GM12864 (cell line): ENCODE results near the gene CDKL2.

Source experiments
- DNase-seq: peaks from one replicate; pipeline ENCODE4 v3.0.0-alpha.2; 2011; ENCODE audit warnings: low read depth
- H3K4me3 ChIP-seq: 2 replicates; pipeline ENCODE4 v1.5.1; 2011; ENCODE audit warnings: mild to moderate bottlenecking, low read depth, low read length, control low read depth
- TF ChIP-seq, protein P1 (sequence below): IDR thresholded peaks from 2 replicates; pipeline ENCODE4 v1.5.1; 2011; ENCODE audit warnings: low read depth, mild to moderate bottlenecking, moderate library complexity, low read length, control low read depth, inconsistent platforms; ENCODE audit errors: missing control alignments

CDKL2 gene

DNA sequence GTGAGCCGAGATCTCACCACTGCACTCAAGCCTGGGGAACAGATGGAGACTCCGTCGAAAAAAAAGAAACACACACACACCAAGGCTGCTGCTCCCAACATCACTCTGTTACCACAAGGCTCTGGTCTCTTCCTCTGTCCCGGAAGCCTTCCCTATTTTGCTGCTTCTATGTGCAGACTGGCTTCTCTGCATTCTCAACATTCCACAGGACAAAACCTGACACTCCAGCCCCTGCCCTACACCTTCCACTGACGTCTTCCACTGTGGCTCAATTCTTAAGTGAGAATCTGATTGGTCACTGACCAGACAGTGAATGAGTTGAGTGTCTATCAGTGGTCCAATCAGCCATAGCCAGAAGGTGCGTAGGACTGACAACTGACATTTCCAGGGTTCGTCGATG, 68.5 kb downstream of the CDKL2 start:
- H3K4me3 ChIP-seq: no peak overlapping the region
- no peak for DNase-seq
- TF ChIP-seq, protein P1, sequence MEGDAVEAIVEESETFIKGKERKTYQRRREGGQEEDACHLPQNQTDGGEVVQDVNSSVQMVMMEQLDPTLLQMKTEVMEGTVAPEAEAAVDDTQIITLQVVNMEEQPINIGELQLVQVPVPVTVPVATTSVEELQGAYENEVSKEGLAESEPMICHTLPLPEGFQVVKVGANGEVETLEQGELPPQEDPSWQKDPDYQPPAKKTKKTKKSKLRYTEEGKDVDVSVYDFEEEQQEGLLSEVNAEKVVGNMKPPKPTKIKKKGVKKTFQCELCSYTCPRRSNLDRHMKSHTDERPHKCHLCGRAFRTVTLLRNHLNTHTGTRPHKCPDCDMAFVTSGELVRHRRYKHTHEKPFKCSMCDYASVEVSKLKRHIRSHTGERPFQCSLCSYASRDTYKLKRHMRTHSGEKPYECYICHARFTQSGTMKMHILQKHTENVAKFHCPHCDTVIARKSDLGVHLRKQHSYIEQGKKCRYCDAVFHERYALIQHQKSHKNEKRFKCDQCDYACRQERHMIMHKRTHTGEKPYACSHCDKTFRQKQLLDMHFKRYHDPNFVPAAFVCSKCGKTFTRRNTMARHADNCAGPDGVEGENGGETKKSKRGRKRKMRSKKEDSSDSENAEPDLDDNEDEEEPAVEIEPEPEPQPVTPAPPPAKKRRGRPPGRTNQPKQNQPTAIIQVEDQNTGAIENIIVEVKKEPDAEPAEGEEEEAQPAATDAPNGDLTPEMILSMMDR: no peak

DNA sequence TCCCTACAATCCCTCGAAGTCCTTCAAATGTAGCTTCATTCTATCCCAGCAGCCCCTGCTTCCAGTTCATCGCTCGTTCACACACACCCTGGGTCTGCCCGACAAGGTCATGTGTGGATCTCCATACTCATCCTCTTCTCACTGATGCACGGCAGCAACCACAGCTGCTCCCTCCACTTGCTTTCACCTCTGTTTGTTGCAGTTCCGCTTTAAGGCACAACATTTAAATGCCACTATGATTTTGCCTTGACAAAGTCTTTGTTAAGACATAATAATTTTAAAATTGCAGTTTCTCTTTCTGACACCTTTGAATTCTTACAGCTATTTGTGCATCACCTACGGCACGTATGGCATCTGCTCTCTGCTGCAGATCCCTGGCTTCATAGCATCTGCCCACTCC, 72.6 kb downstream of the CDKL2 start:
- no peak overlapping the region for H3K4me3 ChIP-seq
- no peak for DNase-seq
- TF ChIP-seq, protein P1: no peak

DNA sequence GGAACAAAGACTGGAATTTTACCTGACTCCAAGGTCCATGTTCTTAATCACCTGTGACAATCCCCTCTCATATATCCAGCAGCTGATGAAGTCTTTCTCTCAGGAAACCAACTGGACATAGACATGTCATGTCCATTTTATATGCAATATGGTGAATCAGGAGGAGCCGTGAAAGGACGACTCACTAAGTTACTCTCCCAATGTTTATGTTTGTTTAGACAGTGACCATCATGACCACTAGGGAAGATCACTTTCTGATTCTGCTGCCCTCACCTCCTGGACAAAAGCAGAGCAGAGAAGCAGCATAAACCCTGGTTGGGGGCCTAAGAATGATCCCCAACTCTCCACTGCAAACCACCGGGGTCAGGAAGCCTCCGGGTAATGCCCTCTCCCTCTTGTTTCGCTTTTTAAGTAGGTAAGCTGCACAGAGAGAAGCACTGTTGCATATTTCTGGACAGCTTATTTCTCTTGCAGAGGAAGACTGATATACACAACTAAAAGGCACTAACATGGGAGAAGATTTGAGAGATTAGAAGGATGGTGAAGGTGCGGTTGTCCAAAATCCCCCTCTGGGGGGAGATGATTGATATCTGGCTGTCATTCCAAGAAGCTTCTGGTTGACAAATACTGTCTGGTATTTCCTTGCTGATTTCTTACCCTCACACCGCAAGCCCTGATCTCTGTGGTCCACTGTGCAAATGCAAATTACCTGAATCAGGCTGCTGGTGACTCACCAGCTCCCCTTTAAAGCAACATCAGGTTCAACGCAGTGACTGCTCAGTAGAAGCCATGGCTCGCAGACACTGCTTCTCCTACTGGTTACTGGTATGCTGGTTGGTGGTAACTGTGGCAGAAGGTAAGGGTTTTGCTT, 74.8 kb downstream of the CDKL2 start, which contains the start of gene ODAPH:
ODAPH (plus strand) TSS at position 773 of the 871 bp plus-strand sequence; CDS start at position 790, 17 bp downstream.
- TF ChIP-seq, protein P1: no peak
- DNase-seq: peak; percentile 49
- no peak within 1 kb of the TSS; the same call in 1 of the 2 replicates for H3K4me3 ChIP-seq

DNA sequence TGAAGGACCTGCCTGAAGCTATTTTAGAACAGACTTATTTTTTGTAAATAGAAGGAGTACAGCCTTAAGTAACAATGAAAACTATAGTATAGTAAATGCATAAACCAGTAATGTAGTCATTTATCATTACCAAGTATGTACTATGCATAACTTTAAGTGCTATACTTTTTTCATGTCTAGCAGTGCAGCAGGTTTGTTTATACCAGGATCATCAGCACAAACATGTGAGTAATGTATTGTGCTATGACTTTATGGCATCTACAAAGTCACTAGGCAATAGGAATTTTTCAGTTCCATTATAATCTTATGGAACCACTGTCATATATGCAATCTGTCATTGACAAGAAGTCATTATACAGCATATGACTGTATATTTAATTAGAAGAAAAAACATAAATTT, 77.9 kb downstream of the CDKL2 start:
- no peak for DNase-seq
- TF ChIP-seq, protein P1: no peak
- H3K4me3 ChIP-seq: no peak overlapping the region

DNA sequence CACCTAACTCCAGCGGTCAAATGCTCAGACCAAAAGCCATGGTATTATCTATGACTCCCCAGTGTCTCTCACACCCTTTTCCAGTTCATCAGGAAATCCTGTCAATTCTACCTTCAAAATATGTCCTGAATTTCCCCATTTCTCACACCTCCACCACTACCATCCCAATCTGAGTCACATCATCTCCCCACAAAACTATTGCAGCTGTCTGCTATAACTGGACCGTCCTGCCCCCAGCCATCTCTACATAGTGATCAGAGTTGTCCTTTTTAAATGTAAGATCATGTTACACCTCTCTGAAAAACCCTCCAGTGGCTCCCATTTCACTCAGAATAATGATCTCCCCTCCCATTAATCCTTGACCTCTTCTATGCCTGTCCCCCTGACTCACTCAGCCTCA, 81.3 kb downstream of the CDKL2 start:
- TF ChIP-seq, protein P1: no peak
- H3K4me3 ChIP-seq: no peak overlapping the region
- no peak for DNase-seq

DNA sequence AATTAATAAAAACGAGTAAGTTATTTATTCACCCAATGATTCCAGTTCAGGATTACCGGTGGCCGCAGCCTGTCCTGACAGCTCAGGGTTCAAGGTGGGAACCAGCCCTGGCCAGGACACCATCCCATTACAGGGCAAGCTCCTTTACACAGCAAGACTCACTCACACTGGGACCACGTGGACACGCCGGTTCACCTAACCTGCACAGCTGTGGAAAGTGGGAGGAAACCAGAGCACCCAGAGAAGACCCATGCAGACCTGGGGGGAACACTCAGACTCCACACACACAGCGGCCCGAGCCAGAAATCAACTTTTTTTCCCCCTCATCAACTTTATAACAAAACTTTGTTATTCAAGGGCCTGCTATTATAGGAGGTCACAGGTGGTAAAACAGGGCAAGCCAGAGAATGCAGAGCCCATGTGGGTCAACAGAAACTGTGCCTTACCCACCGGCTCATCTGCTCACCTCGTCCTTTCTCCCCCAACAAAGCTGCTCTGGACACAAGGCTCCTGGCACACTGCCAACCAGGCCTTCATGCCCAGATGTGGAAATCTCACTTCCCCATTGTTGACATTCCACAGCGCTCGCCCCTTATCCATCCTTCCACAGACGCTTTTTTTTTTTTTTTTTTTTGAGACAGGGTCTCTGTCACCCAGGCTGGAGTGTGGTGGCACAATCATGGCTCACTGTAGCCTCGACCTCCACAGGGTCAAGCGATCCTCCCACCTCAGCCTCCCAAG, 82.5 kb downstream of the CDKL2 start:
- no peak for DNase-seq
- TF ChIP-seq, protein P1: no peak
- H3K4me3 ChIP-seq: no peak overlapping the region
